Cardiac muscle cell (in vitro differentiated cells and primary cell): ENCODE results near the gene NLK. TPM values are rescaled to one million over a fixed set of nuclear protein-coding genes. Genes with fewer than 3 reads are reported as not detected.

Experiments used
- DNase-seq, 2 donors: peaks; one replicate each; pipeline versions ENCODE4 v3.0.0 to v3.0.0-alpha.2; 2010 to 2017; ENCODE audit warnings: low read depth in 1 of 2, low spot score in 1 of 2
- H3K27ac ChIP-seq: fragments of 200-600 bp; sonication (generic); 2 replicates; pipeline ENCODE4 v1.5.1; 2016
- H3K27me3 ChIP-seq: fragments of 200-600 bp; sonication (generic); 2 replicates; pipeline ENCODE4 v1.6.0; 2016; ENCODE audit warnings: control low read depth
- H3K36me3 ChIP-seq: fragments of 200-600 bp; sonication (generic); 2 replicates; pipeline ENCODE4 v1.5.1; 2016; ENCODE audit warnings: control low read depth
- H3K4me1 ChIP-seq: fragments of 200-600 bp; sonication (generic); 2 replicates; pipeline ENCODE4 v1.8.1; 2017; ENCODE audit warnings: low read depth, mild to moderate bottlenecking, mixed run types
- H3K4me3 ChIP-seq: fragments of 200-600 bp; sonication (generic); 2 replicates; pipeline ENCODE4 v1.5.1; 2016; ENCODE audit warnings: mild to moderate bottlenecking
- H3K9me3 ChIP-seq: fragments of 200-600 bp; sonication (generic); 2 replicates; pipeline ENCODE4 v1.5.1; 2017; ENCODE audit warnings: low read depth, mild to moderate bottlenecking, control low read depth
- polyA plus RNA-seq: library from polyadenylated mRNA; unstranded; fragments of >200 nt; fragmentation: Nextera tagmentation; extraction: Ambion mirVana; gene quantifications from 2 replicates; pipeline ENCODE4 v1.2.1, GENCODE V29; 2016
- total RNA-seq: library from RNA; depleted of rRNA; stranded (reverse); fragments of >200 nt; gene quantifications from 2 replicates; pipeline ENCODE4 v1.2.3, GENCODE V29; 2016
- TF ChIP-seq, protein P1 (sequence below): IDR thresholded peaks from 2 replicates; pipeline ENCODE4 v1.5.1; 2012; ENCODE audit warnings: low read depth, mild to moderate bottlenecking, low read length

Gene NLK
- total and polyA plus RNA-seq, 2 experiments from 2014 or later = 11.0 to 22.1 TPM

DNA sequence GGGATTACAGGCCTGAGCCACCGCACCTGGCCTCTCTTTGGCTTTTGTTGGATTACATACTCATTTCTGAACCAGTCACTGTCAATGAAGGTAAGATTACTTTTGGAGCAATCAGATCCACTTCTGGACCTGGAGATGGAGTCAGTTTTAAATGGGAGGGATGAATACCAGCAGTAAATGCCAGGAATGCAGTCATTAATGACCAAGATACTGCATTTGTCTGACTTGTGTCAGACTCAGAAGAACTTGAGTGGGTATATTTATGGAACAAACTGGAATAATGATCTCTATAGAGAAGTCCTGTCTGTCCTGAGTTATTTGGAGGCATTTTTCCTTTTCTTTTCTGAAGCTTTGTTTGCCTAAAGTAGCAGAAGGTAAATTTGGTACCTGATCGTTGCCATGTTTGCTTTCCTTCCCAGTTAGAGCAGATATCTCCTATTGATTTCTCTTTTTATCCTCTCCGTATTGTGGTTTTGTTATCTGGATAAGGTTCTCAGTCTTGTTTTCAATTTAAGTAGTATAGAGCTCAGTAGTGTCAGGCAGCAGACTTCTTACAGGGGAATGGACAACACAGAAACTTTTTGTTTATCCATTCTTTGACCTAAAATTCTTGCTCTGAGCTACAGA is 10.7 kb downstream of the NLK start:
- Histone ChIP-seq H3K4me3 (no peak overlapping the region), H3K36me3 (no peaks in the 10 kb centered on the region), H3K27me3 (no peaks in the 10 kb centered on the region), H3K4me1 (peaks cover 28% of the 10 kb centered on the region), H3K27ac (peak overlapping the region; percentile 83), H3K9me3 (no peaks in the 10 kb centered on the region)
- TF ChIP-seq, protein P1, sequence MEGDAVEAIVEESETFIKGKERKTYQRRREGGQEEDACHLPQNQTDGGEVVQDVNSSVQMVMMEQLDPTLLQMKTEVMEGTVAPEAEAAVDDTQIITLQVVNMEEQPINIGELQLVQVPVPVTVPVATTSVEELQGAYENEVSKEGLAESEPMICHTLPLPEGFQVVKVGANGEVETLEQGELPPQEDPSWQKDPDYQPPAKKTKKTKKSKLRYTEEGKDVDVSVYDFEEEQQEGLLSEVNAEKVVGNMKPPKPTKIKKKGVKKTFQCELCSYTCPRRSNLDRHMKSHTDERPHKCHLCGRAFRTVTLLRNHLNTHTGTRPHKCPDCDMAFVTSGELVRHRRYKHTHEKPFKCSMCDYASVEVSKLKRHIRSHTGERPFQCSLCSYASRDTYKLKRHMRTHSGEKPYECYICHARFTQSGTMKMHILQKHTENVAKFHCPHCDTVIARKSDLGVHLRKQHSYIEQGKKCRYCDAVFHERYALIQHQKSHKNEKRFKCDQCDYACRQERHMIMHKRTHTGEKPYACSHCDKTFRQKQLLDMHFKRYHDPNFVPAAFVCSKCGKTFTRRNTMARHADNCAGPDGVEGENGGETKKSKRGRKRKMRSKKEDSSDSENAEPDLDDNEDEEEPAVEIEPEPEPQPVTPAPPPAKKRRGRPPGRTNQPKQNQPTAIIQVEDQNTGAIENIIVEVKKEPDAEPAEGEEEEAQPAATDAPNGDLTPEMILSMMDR = no peak
- DNase-seq = no peak

DNA sequence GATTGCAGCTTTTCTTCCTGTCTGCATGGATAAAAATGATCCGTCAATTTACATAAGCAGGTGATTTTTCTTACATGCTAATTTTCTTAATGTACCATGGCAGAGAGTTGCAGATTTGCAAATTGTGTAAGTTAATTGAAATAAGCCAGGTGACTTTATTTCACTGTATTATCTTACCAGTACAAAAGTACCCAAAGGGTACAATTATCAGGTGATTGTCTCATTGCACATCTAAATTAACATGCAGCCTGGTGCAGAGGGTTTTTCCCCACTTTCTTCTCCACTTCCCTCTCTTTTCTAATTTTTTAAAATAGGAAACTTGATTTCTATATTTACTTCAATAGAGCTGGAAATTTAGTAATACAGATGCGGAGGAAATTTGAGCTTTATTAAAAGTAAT is 11.2 kb downstream of the NLK start:
- no peak overlapping the region for H3K4me3 ChIP-seq
- H3K27me3 ChIP-seq = no peaks in the 10 kb centered on the region
- TF ChIP-seq, protein P1 = no peak
- H3K4me1 ChIP-seq = peaks cover 28% of the 10 kb centered on the region
- no peaks in the 10 kb centered on the region for H3K9me3 ChIP-seq
- no peaks in the 10 kb centered on the region for H3K36me3 ChIP-seq
- no peak for DNase-seq
- H3K27ac ChIP-seq = peak overlapping the region; percentile 83

DNA sequence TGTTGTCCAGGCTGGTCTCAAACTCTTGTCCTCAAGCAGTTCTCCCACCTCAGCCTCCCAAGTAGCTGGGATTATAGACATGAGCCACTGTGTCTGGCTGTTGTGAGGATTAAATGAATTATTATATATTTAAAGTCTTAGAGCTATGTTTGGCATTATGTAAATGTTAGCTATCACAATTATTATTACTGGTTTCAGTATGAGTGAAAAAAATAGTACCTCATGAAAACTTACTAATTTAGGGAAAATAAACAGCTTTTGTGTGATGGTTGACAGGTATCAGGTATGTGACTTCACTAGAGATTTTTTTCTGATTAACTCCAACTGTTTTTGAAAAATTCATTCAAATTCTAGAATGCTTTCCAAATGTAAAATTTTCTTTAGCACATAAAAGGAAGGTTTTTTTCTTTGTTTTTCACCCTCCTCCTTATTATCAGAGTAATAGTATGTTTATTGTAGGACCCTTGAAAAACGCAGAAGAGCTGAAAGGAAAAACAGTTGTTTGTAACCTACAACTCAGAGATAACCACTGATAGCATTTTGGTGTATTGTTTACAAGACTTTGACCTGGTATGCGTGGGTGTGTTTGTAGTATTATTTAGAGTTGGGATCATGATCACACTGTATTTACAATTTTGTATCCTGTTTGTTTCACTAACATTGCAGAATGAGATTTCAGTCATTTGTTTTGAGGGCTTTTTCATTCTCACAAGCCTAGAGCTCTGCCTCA is 13.2 kb downstream of the NLK start:
- no peaks in the 10 kb centered on the region for H3K36me3 ChIP-seq
- no peak overlapping the region for H3K4me3 ChIP-seq
- DNase-seq = no peak
- peaks cover 28% of the 10 kb centered on the region for H3K4me1 ChIP-seq
- no peaks in the 10 kb centered on the region for H3K9me3 ChIP-seq
- no peaks in the 10 kb centered on the region for H3K27me3 ChIP-seq
- H3K27ac ChIP-seq = no peak overlapping the region
- TF ChIP-seq, protein P1 = no peak

- peaks cover 28% of the 10 kb centered on the region for H3K4me1 ChIP-seq
- no peak overlapping the region for H3K4me3 ChIP-seq
- no peaks in the 10 kb centered on the region for H3K9me3 ChIP-seq
- H3K27me3 ChIP-seq = no peaks in the 10 kb centered on the region
- DNase-seq = no peak
- TF ChIP-seq, protein P1 = no peak
- H3K27ac ChIP-seq = no peak overlapping the region
- no peaks in the 10 kb centered on the region for H3K36me3 ChIP-seq
Observed at GRCh38 chr17:28056276-28056620, 13.8 kb downstream of the NLK start.

DNA sequence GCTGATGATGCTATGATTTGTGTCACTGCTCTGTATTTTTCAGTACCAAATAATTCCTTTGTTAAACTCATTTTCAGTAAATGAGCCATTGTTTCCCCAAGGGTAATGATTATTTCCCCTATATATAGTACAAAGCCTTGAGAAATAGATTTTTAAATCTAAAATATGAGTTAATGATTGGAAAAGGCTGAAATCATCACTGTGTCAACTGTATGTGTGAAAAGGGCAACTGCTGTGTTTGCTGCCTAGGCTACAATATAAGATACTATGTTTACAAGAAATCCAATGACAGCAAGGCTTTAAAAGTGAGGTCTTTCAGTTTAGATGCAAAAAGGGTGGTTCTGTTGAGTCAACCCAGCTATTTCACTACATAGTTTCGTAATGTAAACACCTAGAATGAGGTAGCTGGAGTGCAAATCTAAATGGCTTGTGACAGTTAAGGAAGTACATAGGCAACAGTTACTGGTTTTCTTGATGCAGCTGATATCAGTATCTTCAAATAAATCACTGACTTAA is 15.3 kb downstream of the NLK start:
- H3K9me3 ChIP-seq = no peaks in the 10 kb centered on the region
- H3K27ac ChIP-seq = no peak overlapping the region
- TF ChIP-seq, protein P1 = no peak
- peaks cover 14% of the 10 kb centered on the region for H3K4me1 ChIP-seq
- no peaks in the 10 kb centered on the region for H3K36me3 ChIP-seq
- no peak for DNase-seq
- no peak overlapping the region for H3K4me3 ChIP-seq
- H3K27me3 ChIP-seq = no peaks in the 10 kb centered on the region
